HG03571 (cell line): Measurements from ENCODE around the gene WDR82.

Experiments used
- ATAC-seq: cut with Tn5 transposase; IDR thresholded peaks from one replicate; pipeline ENCODE4 v1.9.1; 2021; ENCODE audit not compliant: unreplicated experiment

The WDR82 gene, protein sequence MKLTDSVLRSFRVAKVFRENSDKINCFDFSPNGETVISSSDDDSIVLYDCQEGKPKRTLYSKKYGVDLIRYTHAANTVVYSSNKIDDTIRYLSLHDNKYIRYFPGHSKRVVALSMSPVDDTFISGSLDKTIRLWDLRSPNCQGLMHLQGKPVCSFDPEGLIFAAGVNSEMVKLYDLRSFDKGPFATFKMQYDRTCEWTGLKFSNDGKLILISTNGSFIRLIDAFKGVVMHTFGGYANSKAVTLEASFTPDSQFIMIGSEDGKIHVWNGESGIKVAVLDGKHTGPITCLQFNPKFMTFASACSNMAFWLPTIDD

DNA sequence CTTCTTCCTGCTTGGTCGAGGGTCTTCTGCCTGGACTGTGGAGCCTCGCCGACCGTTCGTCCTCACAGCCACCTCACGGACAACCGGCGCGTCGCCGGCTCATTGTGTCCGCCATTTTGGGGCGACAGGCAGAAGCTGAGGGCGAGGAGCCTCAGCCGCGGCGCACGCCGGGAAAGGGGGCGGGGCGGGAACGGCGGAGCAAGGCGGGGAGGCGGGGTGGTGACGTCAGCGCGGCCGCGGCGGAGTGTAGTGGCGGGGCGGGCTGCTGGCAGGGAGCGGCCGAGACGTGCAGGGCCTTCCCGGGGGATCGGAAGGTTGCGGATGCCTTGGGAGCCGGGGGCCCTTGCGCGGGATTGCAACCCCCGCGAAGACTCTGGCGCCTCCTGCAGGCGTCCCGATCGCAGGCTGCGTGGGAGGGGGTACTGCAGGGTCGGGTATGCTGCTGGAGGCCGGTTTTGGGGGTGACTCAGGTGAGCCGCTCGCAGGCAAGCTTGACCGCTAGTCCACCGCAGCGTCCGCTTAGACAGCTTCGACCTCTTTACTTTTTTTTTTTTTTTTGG is at the start of gene WDR82:
Gene WDR82, minus strand, starts transcription at position 140 of the 560 bp plus-strand sequence. CDS start 288 bp downstream, outside the sequence.
- peak; percentile 81 for ATAC-seq

DNA sequence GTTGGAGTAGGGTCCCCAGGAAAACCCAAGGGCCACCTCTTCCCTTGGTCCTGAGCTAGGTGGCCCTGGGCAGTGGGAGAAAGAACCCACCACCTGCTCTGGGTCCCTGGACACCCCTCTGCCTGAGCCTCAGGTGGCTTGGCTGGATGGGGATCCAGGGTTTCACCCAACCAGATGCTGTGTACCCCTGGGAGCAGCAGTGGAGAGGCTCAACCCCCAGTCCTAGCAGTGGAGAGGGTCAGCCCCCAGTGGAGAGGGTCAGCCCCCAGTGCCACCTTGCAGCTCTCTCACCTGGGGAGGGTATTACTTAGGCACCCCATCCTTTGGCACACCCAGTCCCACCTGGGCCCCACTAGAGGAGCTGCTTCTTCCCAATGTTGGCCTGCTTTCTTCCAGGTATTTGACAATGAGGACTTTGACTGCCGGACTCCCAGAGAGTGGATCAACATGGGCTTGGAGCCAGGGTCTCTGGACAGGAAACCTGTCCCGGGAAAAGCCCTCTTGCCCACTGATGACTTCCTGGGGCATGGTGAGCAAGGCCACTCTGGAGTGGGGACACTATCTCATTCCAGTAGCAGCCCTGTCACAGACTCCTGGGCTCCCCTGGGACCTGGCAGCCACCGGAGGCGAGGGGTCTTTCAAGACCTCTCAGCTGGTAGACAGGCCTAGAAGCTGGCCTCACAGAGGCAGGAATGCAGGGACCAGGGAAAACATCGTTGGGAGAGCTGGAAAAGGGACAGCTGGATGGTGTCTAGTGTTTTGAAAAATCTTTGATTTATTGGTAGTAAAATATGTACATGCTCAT is 49.2 kb upstream of the WDR82 start:
- no peak for ATAC-seq

- ATAC-seq, result no peak
Measured at GRCh38 chr3:52326976-52327375, 48.5 kb upstream of the WDR82 start.

DNA sequence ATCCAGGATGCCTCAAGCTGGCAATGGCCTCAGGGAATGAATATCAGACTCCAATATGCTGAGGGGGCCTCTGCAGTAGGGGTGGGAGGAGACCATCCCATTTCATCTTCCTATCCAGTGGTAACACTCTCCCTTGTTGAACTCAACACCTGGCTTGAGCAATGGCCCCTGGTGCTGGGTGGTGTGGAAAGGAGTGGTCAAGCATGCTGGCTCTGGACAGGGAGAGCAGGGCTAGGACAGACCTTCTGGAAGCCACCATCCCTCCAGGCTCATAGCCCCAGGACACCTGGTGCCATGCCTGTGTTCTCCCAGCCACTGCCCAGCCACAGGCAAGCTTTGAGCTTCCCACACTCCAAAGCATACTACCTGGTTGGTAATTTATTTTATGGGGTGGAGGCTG is 47.2 kb upstream of the WDR82 start:
- no peak for ATAC-seq

DNA sequence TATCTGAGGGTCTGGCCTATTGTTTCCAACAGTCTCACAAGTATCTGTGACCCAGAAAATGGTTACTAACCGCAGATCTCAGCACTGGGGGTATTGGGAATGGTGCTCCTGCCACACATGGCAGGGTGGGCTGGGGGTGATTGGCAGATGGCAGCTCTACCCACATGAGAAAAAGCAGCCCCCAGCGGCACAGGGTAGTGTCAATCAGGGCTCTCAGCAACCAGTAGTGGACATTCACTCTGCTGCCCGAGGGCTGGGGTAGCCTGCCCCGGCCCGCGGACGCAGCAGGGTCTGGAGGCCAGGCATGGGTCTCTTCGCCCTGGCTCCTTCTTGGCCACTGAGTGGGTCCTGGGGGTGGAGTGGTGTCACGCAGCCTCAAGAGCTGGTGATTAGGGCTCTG is 46.2 kb upstream of the WDR82 start:
- no peak for ATAC-seq

GRCh38 chr3:52323526-52324295 is 45.3 kb upstream of the WDR82 start:
- no peak for ATAC-seq

DNA sequence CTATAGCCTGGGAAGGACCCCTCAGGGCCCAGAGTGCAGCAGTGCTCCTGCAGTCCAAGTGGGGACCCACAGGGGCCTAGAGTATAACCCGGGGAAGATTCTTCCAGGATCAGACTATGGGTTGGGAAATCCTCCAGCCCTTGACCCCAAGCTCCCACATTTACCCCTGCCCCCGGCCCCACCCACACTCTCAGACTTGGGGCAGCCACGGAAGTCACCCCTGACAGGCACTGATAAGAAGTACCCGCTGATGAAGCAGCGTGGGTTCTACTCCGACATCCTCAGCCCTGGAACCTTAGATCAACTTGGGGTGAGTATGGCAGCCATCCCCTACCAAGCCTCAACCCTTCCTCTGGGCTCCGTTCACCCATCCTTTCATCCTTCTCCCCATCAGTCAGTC is 44.0 kb upstream of the WDR82 start:
- ATAC-seq, result no peak

DNA sequence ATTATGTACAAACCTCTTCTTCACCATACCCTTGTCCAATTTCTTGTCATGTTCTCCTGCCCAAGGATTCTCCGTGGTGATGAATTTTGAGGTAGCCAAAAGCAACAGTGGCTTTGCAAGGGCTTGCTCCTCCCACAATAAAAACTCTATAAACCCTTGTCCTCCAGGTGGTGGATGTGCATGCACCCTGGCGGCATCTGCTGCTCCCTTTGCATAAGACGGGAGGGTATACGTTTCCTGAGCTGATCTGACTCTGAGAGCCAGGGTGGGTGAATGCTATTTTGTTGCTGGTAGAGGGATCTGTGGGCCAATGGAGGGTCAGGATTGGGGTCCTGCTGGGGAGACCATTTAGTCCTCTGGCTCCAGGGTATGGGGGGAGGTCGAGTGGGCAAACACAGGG is 43.0 kb upstream of the WDR82 start:
- no peak for ATAC-seq

DNA sequence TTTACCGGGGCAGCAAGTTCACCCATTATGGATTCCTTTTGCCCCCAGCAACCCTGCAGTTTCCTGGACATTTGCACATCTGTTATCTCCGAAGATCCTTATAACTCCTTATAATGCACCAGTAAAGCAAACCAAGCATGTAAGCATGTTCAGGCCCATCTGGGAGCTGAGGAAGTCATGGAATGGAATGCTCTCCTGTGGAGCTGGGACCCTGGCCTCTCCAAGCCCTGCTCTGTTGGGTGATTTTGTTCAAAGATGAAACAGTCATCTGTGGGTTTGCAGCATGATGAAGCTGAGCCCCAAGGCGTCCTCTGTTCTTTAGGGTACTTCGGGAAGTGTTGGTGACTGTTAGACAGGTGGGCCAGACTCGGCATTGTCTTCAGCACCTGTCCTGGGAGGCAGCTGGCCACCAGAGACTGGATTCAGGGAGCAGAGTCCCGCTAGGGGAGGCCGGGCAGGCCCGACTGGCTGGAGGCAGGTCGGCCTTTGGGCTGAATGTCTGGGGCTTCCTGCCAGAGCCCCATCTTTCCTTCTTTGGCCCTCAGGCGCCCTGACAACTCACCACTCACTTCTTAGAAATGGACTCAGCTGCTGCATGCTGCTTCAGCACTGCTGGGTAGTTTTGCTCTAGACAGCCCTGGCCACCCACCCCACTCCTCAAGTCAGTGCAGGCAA is 41.6 kb upstream of the WDR82 start:
- ATAC-seq, result no peak

- ATAC-seq, result no peak
Measured at GRCh38 chr3:52318186-52318816, 39.9 kb upstream of the WDR82 start.

- ATAC-seq, result no peak
Measured at GRCh38 chr3:52317208-52318000, 39.0 kb upstream of the WDR82 start.

DNA sequence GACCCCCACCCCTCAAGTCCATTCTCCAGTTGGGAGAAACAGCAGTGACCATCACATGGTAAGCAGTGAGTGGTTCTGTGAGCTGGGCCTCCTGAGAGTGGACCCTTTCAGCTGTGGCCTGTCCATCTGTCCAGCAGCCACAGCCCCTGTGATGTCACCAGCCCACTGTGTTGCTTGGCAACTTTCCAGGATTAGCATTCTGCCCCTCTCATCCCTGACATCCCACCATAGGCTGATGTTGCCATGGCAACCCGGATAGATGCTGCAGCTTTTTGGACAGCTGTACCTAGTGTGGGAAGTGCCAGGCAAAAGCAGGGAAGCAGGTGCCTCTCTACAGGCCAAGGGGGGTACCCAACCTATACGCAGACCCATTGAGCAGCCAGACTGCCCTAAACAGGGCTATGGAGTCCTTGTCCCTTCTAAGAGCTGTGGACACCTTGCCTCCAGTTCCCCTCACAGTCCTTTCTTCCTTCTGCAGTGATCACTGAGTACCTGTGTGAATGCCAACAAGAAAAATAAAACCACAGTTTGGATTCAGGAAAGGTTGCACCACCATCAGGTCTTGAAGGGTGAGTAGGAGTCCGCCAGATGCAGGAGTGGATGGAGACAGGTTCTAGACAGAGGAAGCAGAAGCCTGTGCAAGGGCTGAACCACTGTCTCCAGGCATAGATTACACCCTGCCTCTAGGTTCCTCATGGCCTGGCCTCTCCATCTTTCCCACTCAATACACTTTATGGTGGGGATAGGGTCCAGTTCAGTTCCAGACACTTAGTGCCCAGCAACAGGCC is 37.7 kb upstream of the WDR82 start, which contains the start of gene DNAH1:
Gene DNAH1, plus strand, starts transcription at position 343 of the 788 bp plus-strand sequence. CDS start 6,124 bp downstream, outside the sequence.
- ATAC-seq, result no peak

DNA sequence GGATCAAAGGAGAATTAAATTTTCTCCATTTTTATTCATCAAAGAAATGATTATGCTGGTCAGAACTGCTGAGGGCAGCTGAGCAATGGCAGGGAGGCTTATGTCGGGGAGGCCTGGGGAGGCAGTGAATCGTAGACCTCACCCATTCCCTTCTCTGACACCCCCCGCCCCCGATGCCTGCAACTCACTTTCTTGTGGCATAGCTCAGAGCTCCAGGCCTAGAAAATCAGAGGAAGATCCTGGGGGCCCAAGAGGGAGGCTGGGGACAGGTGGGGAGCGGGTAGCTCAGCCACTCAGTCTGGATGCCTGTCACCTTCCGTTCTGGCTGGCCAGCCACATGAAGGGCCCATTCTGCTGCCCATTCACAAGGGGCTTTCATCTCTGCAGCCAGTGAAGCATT is 36.6 kb upstream of the WDR82 start:
- no peak for ATAC-seq

GRCh38 chr3:52314489-52314888 is 36.0 kb upstream of the WDR82 start:
- ATAC-seq, result no peak

DNA sequence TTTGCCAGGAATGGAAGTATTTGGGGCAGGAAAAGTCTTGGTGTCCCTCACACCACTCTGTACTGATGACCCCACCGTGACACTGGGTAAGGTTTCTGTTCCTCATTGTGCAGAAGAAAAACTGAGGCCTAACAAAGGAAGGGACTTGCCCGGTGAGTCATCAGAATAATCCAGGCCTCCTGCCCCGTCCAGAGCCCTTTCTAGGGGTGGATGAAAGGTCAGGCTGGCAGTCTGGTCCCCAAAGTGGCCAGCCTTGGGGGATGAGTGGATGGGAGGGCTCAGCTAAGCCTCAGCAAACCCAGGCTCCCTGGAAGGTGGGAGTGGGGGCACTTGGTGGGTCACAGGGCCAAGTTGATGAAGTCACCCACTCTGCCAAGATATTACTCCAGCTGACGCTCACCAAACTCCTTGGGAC is 35.3 kb upstream of the WDR82 start:
- ATAC-seq, result peak; percentile 92

GRCh38 chr3:52313188-52313773 is 34.8 kb upstream of the WDR82 start:
- peak; percentile 15 for ATAC-seq

DNA sequence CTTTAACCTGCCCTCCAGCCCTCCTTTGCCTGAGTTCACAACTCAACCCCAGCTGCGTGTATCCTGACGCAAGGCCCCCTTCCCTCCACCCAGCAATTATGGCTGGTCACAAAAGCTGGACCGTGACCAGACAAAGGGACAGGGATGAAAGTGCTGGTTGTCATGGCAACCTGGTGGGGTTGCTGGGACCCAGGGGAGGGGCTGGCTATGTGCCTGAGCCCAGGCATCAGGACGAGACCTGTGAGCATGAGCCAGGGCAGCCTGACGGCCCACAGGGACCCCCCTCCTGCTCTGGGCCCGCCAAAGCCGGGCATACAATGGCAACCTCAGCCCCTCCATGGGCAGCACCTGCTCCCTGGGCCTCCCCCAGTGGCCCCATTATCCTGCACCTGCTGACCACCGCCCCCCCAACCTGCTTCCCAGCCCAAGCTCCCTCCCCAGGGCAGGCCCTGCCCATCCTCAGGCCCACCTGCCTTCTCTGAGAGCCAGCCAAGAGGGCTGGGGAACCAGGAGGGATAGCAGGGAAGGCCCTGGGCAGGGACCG is 33.2 kb upstream of the WDR82 start:
- ATAC-seq, result no peak
